ENCODE data around the gene CDKL5.

DNA sequence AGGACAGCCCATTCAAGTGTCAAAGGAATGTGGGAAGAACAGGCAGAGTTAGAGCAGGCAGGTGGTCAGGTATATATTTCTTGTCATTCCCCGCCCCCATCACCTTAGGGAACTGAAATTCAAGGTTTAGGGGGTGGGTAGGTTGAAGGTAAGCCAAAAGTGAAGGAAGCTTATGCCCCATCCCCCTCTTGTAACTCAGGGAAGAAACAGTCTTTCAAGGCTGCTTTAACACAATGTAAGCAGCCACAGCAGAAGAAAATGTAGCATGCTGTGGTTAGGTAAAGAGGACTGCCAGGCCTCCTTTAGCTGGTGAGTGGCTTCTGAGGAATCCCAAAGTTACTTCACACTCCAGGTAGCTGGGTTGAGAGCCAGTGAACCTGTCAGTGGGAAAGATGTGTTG is 124.2 kb downstream of the CDKL5 start:
- TF ChIP-seq CTCF (IDR thresholded peaks at IDR 0.05) = no peak
- TF ChIP-seq POLR2A (IDR thresholded peaks at IDR 0.05) = no peak
- no peak for TF ChIP-seq POLR2AphosphoS5 (IDR thresholded peaks at IDR 0.05)
- no peak for TF ChIP-seq EP300 (IDR thresholded peaks at IDR 0.05)

Data from upper lobe of left lung (tissue), 4 donors.